A549 (cell line): Measurements from ENCODE around the gene SCYL2. TPM values are rescaled to one million over a fixed set of nuclear protein-coding genes. Genes with fewer than 3 reads are reported as not detected.
"Not testable (repeated sequence)": the region's sequence is repeated elsewhere in the genome, so short reads cannot be mapped to it uniquely, and the experiment has no call there.

Experiments
- ATAC-seq, 2 experiments: fragments of 200-7000 bp in 1 of 2; fragments of >200 bp in 1 of 2; cut with Nextera tagmentation in 1 of 2; cut with Tn5 transposase in 1 of 2; 3 replicates each; pipeline versions ENCODE4 v1.8.0 to v1.9.1; 2018 to 2020; ENCODE audit warnings: mild to moderate bottlenecking in 1 of 2, moderate library complexity in 1 of 2
- CTCF ChIA-PET: fragments of 300-600 bp; sonication (Branson Sonifier 250); formaldehyde crosslinking; extraction: SDS; loops from one replicate; lab custom pipeline; 2021; ENCODE audit warnings: antibody characterized with exemption, inconsistent platforms; lab: Yijun Ruan, JAX
- POLR2A ChIA-PET: fragments of 350-600 bp; formaldehyde crosslinking; extraction: SDS; loops from one replicate; lab custom pipeline; 2021; ENCODE audit warnings: antibody characterized with exemption, inconsistent platforms; lab: Yijun Ruan, JAX
- DNase-seq, 2 experiments: peaks; one replicate each; pipeline versions ENCODE4 v3.0.0 to v3.0.0-alpha.2; 2011 to 2016; ENCODE audit warnings: low read depth in 1 of 2, low spot score in 1 of 2
- FAIRE-seq: peaks from 2 replicates; lab custom pipeline; 2011; peaks lifted over from hg19 to GRCh38; lab: Jason Lieb, UNC
- H3K27ac ChIP-seq, 2 experiments: fragments of >200 bp; sonication (Bioruptor Twin); formaldehyde crosslinking; 3 replicates each; pipeline ENCODE4 v1.5.1; 2016 to 2017
- H3K4me1 ChIP-seq: fragments of >200 bp; sonication (Bioruptor Twin); formaldehyde crosslinking; 3 replicates; pipeline ENCODE4 v1.6.1; 2016
- H3K4me2 ChIP-seq: fragments of >200 bp; sonication (Bioruptor Twin); formaldehyde crosslinking; 3 replicates; pipeline ENCODE4 v1.6.1; 2016
- H3K4me3 ChIP-seq: fragments of >200 bp; sonication (Bioruptor Twin); formaldehyde crosslinking; 3 replicates; pipeline ENCODE4 v1.5.1; 2016
- H3K9me3 ChIP-seq: fragments of >200 bp; sonication (Bioruptor Twin); formaldehyde crosslinking; 3 replicates; pipeline ENCODE4 v1.6.1; 2016
- BCL3 ChIP-seq: fragments of >200 bp; sonication (Bioruptor Twin); formaldehyde crosslinking; IDR thresholded peaks from 3 replicates; pipeline ENCODE4 v1.6.1; 2016
- CBX2 ChIP-seq: fragments of 200-600 bp; sonication (generic); IDR thresholded peaks from 2 replicates; pipeline ENCODE4 v1.6.1; 2016; ENCODE audit warnings: low read depth, mild to moderate bottlenecking, borderline replicate concordance
- CBX8 ChIP-seq: fragments of 200-600 bp; sonication (generic); IDR thresholded peaks from 2 replicates; pipeline ENCODE4 v1.6.1; 2016
- CHD4 ChIP-seq: fragments of 200-600 bp; sonication (generic); IDR thresholded peaks from 2 replicates; pipeline ENCODE4 v1.6.1; 2016; ENCODE audit warnings: antibody characterized with exemption, mild to moderate bottlenecking, borderline replicate concordance
- EHF ChIP-seq: fragments of 250-450 bp; sonication (Bioruptor Pico); IDR thresholded peaks from 2 replicates; pipeline ENCODE4 v1.5.0; 2020; ENCODE audit warnings: mild to moderate bottlenecking
- EP300 ChIP-seq, 2 experiments: fragments of >200 bp; sonication (Bioruptor Twin); formaldehyde crosslinking; IDR thresholded peaks; 2 replicates in 1 of 2; 3 replicates in 1 of 2; pipeline ENCODE4 v1.6.1; 2016 to 2017
- ESRRA ChIP-seq: fragments of 150-350 bp; IDR thresholded peaks from 2 replicates; pipeline ENCODE4 v1.6.1; 2014; ENCODE audit warnings: mild to moderate bottlenecking, low read length, borderline replicate concordance
- FOSB ChIP-seq: fragments of 250-450 bp; sonication (Bioruptor Pico); IDR thresholded peaks from 2 replicates; pipeline ENCODE4 v1.5.0; 2020; ENCODE audit warnings: mild to moderate bottlenecking, moderate library complexity
- FOSL2 ChIP-seq, 2 experiments: fragments of 450-650 bp in 1 of 2; fragments of >200 bp in 1 of 2; sonication (Bioruptor Twin) in 1 of 2; formaldehyde crosslinking; IDR thresholded peaks; 2 replicates each; pipeline versions ENCODE4 v1.5.0 to v1.6.1; 2016 to 2020; ENCODE audit warnings: mild to moderate bottlenecking in 1 of 2, moderate library complexity in 1 of 2
- HES2 ChIP-seq: fragments of >200 bp; sonication (Bioruptor Twin); formaldehyde crosslinking; IDR thresholded peaks from 2 replicates; pipeline ENCODE4 v1.6.1; 2016
- HEYL ChIP-seq: fragments of 250-450 bp; sonication (Bioruptor Pico); IDR thresholded peaks from 2 replicates; pipeline ENCODE4 v1.8.0; 2021; ENCODE audit warnings: mild to moderate bottlenecking, moderate library complexity
- JUN ChIP-seq, 2 experiments: fragments of >200 bp; sonication (Bioruptor Twin); formaldehyde crosslinking; IDR thresholded peaks; 2 replicates in 1 of 2; 3 replicates in 1 of 2; pipeline ENCODE4 v1.6.1; 2016 to 2017
- MAFK ChIP-seq: fragments of 450-650 bp; IDR thresholded peaks from 2 replicates; pipeline ENCODE4 v1.6.1; 2014; ENCODE audit not compliant: partially characterized antibody
- NPAS2 ChIP-seq: fragments of 250-450 bp; sonication (Bioruptor Pico); IDR thresholded peaks from 2 replicates; pipeline ENCODE4 v1.8.0; 2022; ENCODE audit warnings: mild to moderate bottlenecking, moderate library complexity, borderline replicate concordance
- NR3C1 ChIP-seq: fragments of >200 bp; sonication (Bioruptor Twin); formaldehyde crosslinking; IDR thresholded peaks from 3 replicates; pipeline ENCODE4 v1.6.1; 2017
- PBX3 ChIP-seq: IDR thresholded peaks from 2 replicates; pipeline ENCODE4 v1.6.1; 2012
- PHF8 ChIP-seq: fragments of 200-600 bp; sonication (generic); IDR thresholded peaks from 2 replicates; pipeline ENCODE4 v1.6.1; 2016; ENCODE audit warnings: low read depth, mild to moderate bottlenecking, antibody characterized with exemption, moderate library complexity, borderline replicate concordance
- POLR2A ChIP-seq: IDR thresholded peaks from 2 replicates; pipeline ENCODE4 v1.6.1; 2012; ENCODE audit warnings: mild to moderate bottlenecking, low read length
- RCOR1 ChIP-seq: fragments of 150-350 bp; IDR thresholded peaks from 2 replicates; pipeline ENCODE4 v1.6.1; 2014; ENCODE audit warnings: antibody characterized with exemption, low read length, low read depth
- SMC3 ChIP-seq: fragments of >200 bp; sonication (Bioruptor Twin); formaldehyde crosslinking; IDR thresholded peaks from 3 replicates; pipeline ENCODE4 v1.6.1; 2018; ENCODE audit warnings: inconsistent platforms
- SREBF2 ChIP-seq: fragments of 450-650 bp; IDR thresholded peaks from 2 replicates; pipeline ENCODE4 v1.6.1; 2014; ENCODE audit warnings: mild to moderate bottlenecking, moderate library complexity
- ZC3H11A ChIP-seq: fragments of 450-650 bp; IDR thresholded peaks from 2 replicates; pipeline ENCODE4 v1.6.1; 2014; ENCODE audit warnings: antibody characterized with exemption, mild to moderate bottlenecking
- ZFP36 ChIP-seq: fragments of 450-650 bp; IDR thresholded peaks from 2 replicates; pipeline ENCODE4 v1.6.1; 2014; ENCODE audit warnings: borderline replicate concordance; ENCODE audit not compliant: partially characterized antibody
- ZSCAN20 ChIP-seq: fragments of 250-450 bp; sonication (Bioruptor Pico); IDR thresholded peaks from 2 replicates; pipeline ENCODE4 v1.8.0; 2022; ENCODE audit warnings: mild to moderate bottlenecking, moderate library complexity
- WGBS: methylation state at CpG from one replicate; pipeline ENCODE4 v1.1.6; 2017; ENCODE audit errors: missing lambda C conversion rate; 5-methylcytosine and 5-hydroxymethylcytosine counted together
- polyA plus RNA-seq, 4 experiments: library from polyadenylated mRNA; depleted of rRNA in 3 of 4; stranded (reverse); fragments of >200 nt; fragmentation: RNase III in 1 of 4; extraction: RNeasy Plus Mini Kit Qiagen cat#74134 plus additional on column Dnase treatment in 1 of 4; gene quantifications; 2 replicates in 3 of 4; 3 replicates in 1 of 4; pipeline ENCODE4 v1.2.3, GENCODE V29; 2011 to 2017

Gene SCYL2
- polyA plus RNA-seq, 2 of the 4 experiments (the other 2 are of a cell fraction) = 21.7 to 51.7 TPM

- ATAC-seq = no peak
- ChIA-PET CTCF (interaction anchor here (1.1 kb wide), 1 partner anchor 11 kb away, joined by 4 read pairs; no protein-coding TSS in a partner anchor), POLR2A (no interaction called here)
- Histone ChIP-seq H3K27ac (no peak overlapping the region), H3K4me3 (no peak overlapping the region), H3K4me2 (no peak overlapping the region), H3K9me3 (no peaks in the 10 kb centered on the region), H3K4me1 (no peaks in the 10 kb centered on the region)
- no peak for DNase-seq
- no peak for TF ChIP-seq PBX3
- no peak for TF ChIP-seq HEYL (CRISPR knock-in tag)
- no peak for TF ChIP-seq NR3C1
- no peak for TF ChIP-seq CBX8
- FAIRE-seq = no peak
- 90% methylated on average over 3 of the region's 3 CpGs for WGBS
Measured at GRCh38 chr12:100290016-100290415, 23.0 kb downstream of the SCYL2 start.

GRCh38 chr12:100293017-100293416, 26.0 kb downstream of the SCYL2 start:
- CTCF ChIA-PET = interaction anchor here (1.2 to 1.5 kb wide), 2 partner anchors 9 to 55 kb away, joined by 3 to 4 read pairs; no protein-coding TSS in a partner anchor
- no peak for DNase-seq
- POLR2A ChIA-PET = no interaction called here
- no peak overlapping the region for H3K27ac ChIP-seq
- FAIRE-seq = no peak
- ATAC-seq = no peak
- no peaks in the 10 kb centered on the region for H3K4me1 ChIP-seq
- no peaks in the 10 kb centered on the region for H3K9me3 ChIP-seq
- 100% methylated on average over 1 of the region's 1 CpG for whole genome bisulfite sequencing
- no peak for TF ChIP-seq HEYL (CRISPR knock-in tag)
- TF ChIP-seq NPAS2 = no peak
- TF ChIP-seq CBX8 = no peak
- no peak overlapping the region for H3K4me3 ChIP-seq
- no peak overlapping the region for H3K4me2 ChIP-seq

GRCh38 chr12:100294366-100294765, 27.4 kb downstream of the SCYL2 start:
- H3K9me3 ChIP-seq, FAIRE-seq, H3K4me2 ChIP-seq, CTCF ChIA-PET, H3K27ac ChIP-seq, ATAC-seq, POLR2A ChIA-PET, H3K4me3 ChIP-seq, DNase-seq, H3K4me1 ChIP-seq: not testable (repeated sequence)
- no CpG with 5 or more reads among the region's 24 CpGs for WGBS

GRCh38 chr12:100295764-100296555, 29.0 kb downstream of the SCYL2 start:
- CTCF ChIA-PET = no interaction called here
- ATAC-seq = no peak
- no peak overlapping the region for H3K4me3 ChIP-seq
- no peaks in the 10 kb centered on the region for H3K4me1 ChIP-seq
- POLR2A ChIA-PET = no interaction called here
- TF ChIP-seq CHD4 = no peak
- TF ChIP-seq BCL3 = no peak
- no peak for TF ChIP-seq CBX2
- no peak for TF ChIP-seq JUN (IDR thresholded peaks at IDR 0.05)
- no peak for TF ChIP-seq EHF (CRISPR knock-in tag)
- no peak for TF ChIP-seq HES2
- no peak for TF ChIP-seq CBX8
- no peak for TF ChIP-seq FOSL2 (IDR thresholded peaks at IDR 0.05)
- no peak for TF ChIP-seq FOSL2 (CRISPR knock-in tag; IDR thresholded peaks at IDR 0.05)
- no peak for TF ChIP-seq ZC3H11A
- TF ChIP-seq ZFP36 = no peak
- TF ChIP-seq ESRRA = no peak
- TF ChIP-seq FOSB (CRISPR knock-in tag) = no peak
- no peak for TF ChIP-seq SREBF2
- TF ChIP-seq SMC3 = no peak
- no peak for TF ChIP-seq ZSCAN20 (CRISPR knock-in tag)
- TF ChIP-seq EP300 (IDR thresholded peaks at IDR 0.05) = no peak
- TF ChIP-seq POLR2A = no peak
- TF ChIP-seq MAFK = no peak
- TF ChIP-seq PHF8 = no peak
- TF ChIP-seq RCOR1 = no peak
- TF ChIP-seq, all 56 proteins: peak for 0
- DNase-seq (no peak), FAIRE-seq (no peak)
- Histone ChIP-seq H3K27ac (no peak overlapping the region), H3K9me3 (no peaks in the 10 kb centered on the region), H3K4me2 (no peak overlapping the region)
- 82% methylated on average over 4 of the region's 4 CpGs for WGBS
